Lower leg skin (tissue), 4 donors: Measurements from ENCODE around the gene PDE7B. TPM values are rescaled to one million over a fixed set of nuclear protein-coding genes. Genes with fewer than 3 reads are reported as not detected.

Source experiments
- DNase-seq, 2 donors: peaks; one replicate each; pipeline ENCODE4 v3.0.0-alpha.2; 2019; ENCODE audit warnings: low spot score in 2 of 2
- H3K4me3 ChIP-seq: fragments of 200-600 bp; sonication (generic); 2 replicates; pipeline ENCODE4 v1.5.1; 2017; ENCODE audit warnings: mild to moderate bottlenecking, low read depth; ENCODE audit not compliant: poor library complexity, severe bottlenecking
- POLR2A ChIP-seq, 2 donors: fragments of 450-650 bp; IDR thresholded peaks; one replicate each; pipeline ENCODE4 v1.6.1; 2016 to 2017; ENCODE audit warnings: antibody characterized with exemption in 2 of 2, mild to moderate bottlenecking in 1 of 2, moderate library complexity in 1 of 2
- WGBS, 2 donors: methylation state at CpG; one replicate each; pipeline ENCODE4 v1.1.5; 2018; 5-methylcytosine and 5-hydroxymethylcytosine counted together
- intact Hi-C: fragments of 100-400 bp; cut with DNase I; formaldehyde crosslinking; loops from one replicate; pipeline ENCODE4 v1.15.0; 2023; ENCODE audit warnings: low total_unique reads
- total RNA-seq, 4 donors: library from RNA; depleted of rRNA; stranded (reverse); fragments of >200 nt; gene quantifications; one replicate each; pipeline ENCODE4 v1.1.0, GENCODE V29; 2016
- TF ChIP-seq, protein P1 (sequence below), 3 donors: fragments of 450-650 bp; IDR thresholded peaks; one replicate each; pipeline ENCODE4 v1.5.1; 2016; ENCODE audit warnings: antibody characterized with exemption in 3 of 3, mild to moderate bottlenecking in 3 of 3, moderate library complexity in 2 of 3

Gene PDE7B
- total RNA-seq, 4 donors from 2014 or later: 0.30 to 1.5 (median 0.89) TPM

DNA sequence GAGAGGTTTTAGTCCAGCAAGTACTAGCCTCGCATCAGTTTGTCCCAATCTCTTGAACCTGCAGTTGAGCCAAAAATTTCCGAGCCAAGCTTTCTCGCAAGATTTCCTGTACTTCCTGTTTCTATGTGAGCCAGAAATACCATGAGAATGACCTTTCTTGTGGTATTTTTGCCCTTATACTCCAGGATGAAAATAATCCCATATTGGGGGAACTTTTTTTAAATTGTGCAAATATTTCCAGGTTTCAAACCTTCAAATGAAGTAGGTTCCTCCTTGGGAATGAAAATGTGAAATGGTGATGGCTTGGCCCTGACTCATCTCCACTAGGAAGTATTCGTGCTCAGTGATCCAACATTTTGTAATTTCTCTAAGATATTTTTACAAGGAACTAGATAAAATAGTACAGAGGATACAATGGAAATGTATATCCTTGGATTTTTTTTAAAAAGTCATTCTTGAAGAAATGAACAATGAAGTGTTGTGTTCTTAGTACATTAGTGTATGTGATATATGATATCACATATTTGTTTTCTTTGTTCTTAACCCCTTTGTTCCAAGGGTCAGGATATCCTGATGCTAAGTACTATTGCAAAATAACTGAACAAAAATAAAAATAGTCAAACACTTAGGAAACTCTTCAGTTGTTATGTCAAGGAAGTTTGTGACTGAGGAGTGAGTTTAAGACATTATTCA is 184.0 kb downstream of the PDE7B start:
- intact Hi-C loops: no loop called here
- no peak overlapping the region for H3K4me3 ChIP-seq
- DNase-seq: no peak
- WGBS, 2 donors: 53 to 55% methylated on average over 4 of the region's 4 CpGs
- TF ChIP-seq, protein P1, sequence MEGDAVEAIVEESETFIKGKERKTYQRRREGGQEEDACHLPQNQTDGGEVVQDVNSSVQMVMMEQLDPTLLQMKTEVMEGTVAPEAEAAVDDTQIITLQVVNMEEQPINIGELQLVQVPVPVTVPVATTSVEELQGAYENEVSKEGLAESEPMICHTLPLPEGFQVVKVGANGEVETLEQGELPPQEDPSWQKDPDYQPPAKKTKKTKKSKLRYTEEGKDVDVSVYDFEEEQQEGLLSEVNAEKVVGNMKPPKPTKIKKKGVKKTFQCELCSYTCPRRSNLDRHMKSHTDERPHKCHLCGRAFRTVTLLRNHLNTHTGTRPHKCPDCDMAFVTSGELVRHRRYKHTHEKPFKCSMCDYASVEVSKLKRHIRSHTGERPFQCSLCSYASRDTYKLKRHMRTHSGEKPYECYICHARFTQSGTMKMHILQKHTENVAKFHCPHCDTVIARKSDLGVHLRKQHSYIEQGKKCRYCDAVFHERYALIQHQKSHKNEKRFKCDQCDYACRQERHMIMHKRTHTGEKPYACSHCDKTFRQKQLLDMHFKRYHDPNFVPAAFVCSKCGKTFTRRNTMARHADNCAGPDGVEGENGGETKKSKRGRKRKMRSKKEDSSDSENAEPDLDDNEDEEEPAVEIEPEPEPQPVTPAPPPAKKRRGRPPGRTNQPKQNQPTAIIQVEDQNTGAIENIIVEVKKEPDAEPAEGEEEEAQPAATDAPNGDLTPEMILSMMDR (IDR thresholded peaks at IDR 0.05): no peak
- TF ChIP-seq POLR2A (IDR thresholded peaks at IDR 0.05): no peak

DNA sequence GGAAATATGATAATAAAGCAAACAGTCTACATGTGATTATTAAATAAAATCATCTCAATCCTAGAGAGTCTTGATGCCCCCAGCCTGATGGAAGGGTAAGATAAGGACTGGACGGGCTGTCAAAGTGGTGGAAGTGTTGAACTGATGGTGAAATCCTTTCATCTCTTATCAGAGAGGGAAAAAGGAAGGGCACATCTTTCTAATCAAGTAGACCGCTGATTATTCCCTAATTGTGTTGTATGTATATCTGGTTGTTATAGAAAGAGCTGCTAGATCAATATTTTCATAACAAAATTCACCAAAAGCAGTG is 184.5 kb downstream of the PDE7B start:
- WGBS, 2 donors: 84% methylated on average over 2 of the region's 2 CpGs
- TF ChIP-seq, protein P1 (IDR thresholded peaks at IDR 0.05): no peak
- TF ChIP-seq POLR2A (IDR thresholded peaks at IDR 0.05): no peak
- intact Hi-C loops: no loop called here
- H3K4me3 ChIP-seq: no peak overlapping the region
- DNase-seq: no peak

DNA sequence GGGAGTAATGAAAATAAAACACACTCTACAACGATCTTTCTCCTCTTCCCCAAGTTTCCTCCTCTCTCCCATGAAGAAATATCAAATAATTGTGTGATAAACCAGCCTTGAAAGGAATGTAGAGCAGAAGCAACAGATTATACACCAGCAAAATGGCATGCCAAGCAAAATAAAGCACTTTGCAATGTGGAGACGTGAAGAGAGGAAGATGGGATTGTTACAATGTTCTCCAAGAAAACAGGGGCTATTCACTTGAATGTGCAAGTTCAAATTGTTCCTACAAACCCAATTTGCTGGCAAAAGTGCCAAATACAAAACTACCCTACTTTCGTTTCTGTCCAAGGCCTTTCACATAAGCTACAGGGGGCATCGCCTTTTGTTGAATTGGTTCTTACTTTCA is 185.1 kb downstream of the PDE7B start:
- 83 to 90% methylated on average over 4 of the region's 4 CpGs for WGBS, 2 donors
- intact Hi-C loops: no loop called here
- no peak for DNase-seq
- H3K4me3 ChIP-seq: no peak overlapping the region
- TF ChIP-seq POLR2A (IDR thresholded peaks at IDR 0.05): no peak
- TF ChIP-seq, protein P1 (IDR thresholded peaks at IDR 0.05): no peak

DNA sequence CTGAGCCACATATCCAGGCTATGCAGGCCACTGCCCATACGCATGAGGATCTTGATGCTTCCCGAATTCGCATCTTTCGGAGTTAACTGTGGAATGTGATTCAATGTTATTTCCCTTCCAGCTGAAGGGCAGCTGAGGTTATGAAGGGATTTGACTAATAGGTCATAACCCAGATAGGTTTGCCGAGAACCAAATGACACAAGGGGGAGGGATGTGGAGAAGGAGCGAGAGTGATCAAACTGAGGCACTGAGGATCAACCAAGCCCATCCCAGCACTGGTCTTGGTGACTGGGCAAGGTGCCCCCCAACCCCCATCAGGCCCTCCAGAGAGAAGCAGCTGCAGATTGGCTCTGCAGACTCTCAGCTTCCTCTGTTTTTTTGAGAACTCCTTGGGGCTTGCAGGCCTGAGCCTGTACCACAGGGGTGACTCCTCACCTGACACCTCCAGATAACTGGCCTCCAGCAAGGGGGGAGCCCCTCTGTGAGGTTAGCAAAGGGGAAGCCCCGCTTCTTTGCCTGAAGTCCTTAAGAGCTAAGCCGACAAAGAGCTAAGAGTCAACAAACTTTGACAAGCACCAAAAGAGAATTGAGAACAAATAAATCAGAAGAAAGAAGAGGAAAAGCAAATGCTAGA is 185.9 kb downstream of the PDE7B start:
- TF ChIP-seq, protein P1 (IDR thresholded peaks at IDR 0.05): no peak
- no peak for TF ChIP-seq POLR2A (IDR thresholded peaks at IDR 0.05)
- 36 to 42% methylated on average over 8 of the region's 8 CpGs for WGBS, 2 donors
- H3K4me3 ChIP-seq: no peak overlapping the region
- no peak for DNase-seq
- intact Hi-C loops: no loop called here

DNA sequence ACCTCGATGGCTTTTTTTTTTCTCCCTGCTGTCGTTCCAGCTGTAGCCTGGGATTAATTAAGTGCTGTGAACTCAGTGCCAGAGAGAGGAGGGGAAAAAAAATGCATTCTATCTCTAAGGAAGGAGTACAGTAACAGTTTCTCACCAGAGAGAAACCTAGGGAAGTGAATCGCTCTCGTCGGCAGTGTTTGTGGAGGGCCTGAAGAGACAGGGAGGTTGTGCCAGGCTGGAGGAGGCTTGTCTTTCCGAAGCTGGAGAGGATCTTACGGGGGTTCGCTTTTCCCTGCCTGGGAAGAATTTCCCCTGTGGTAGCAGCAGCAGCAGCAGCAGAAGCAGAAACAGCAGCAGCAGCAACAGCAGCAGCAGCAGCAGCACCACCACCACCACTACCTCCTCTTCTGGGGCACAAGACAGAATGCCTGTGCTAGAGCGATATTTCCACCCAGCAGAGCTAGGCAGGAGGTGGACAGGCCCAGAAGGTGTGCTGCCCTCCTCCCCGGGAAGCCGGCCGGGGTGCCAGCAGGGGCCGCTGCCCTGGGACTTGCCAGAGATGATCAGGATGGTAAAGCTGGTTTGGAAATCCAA is 186.5 kb downstream of the PDE7B start:
- no peak for DNase-seq
- H3K4me3 ChIP-seq: no peak overlapping the region
- TF ChIP-seq, protein P1 (IDR thresholded peaks at IDR 0.05): no peak
- no peak for TF ChIP-seq POLR2A (IDR thresholded peaks at IDR 0.05)
- 11 to 14% methylated on average over 13 of the region's 13 CpGs for WGBS, 2 donors
- intact Hi-C loops: no loop called here
